H9 (cell line): ENCODE data around the gene MRPS23. TPM values are rescaled to one million over a fixed set of nuclear protein-coding genes. Genes with fewer than 3 reads are reported as not detected.

Experiments used
- DNase-seq: peaks from one replicate; pipeline ENCODE4 v3.0.0-alpha.2; 2017
- H2AFZ ChIP-seq: one replicate; pipeline ENCODE4 v1.6.1; 2013; ENCODE audit warnings: mild to moderate bottlenecking, low read length, control low read depth, moderate library complexity
- H2AK5ac ChIP-seq: 2 replicates; pipeline ENCODE4 v1.6.1; 2013; ENCODE audit warnings: low read length, control low read depth, mixed read lengths; ENCODE audit not compliant: insufficient read length
- H2BK120ac ChIP-seq: one replicate; pipeline ENCODE4 v1.6.1; 2013; ENCODE audit warnings: low read depth, mild to moderate bottlenecking, low read length, control low read depth, inconsistent platforms; ENCODE audit not compliant: poor library complexity, severe bottlenecking
- H2BK12ac ChIP-seq: 2 replicates; pipeline ENCODE4 v1.6.1; 2013; ENCODE audit warnings: low read length, control low read depth, mixed read lengths, low read depth; ENCODE audit not compliant: insufficient read length
- H2BK15ac ChIP-seq: 2 replicates; pipeline ENCODE4 v1.6.1; 2013; ENCODE audit warnings: low read depth, low read length, control low read depth
- H2BK20ac ChIP-seq: one replicate; pipeline ENCODE4 v1.6.1; 2013; ENCODE audit warnings: low read depth, mild to moderate bottlenecking, low read length, control low read depth, inconsistent platforms; ENCODE audit not compliant: poor library complexity, severe bottlenecking
- H2BK5ac ChIP-seq: 2 replicates; pipeline ENCODE4 v1.6.1; 2013; ENCODE audit warnings: low read length, control low read depth, mixed read lengths; ENCODE audit not compliant: insufficient read length
- H3K14ac ChIP-seq: 2 replicates; pipeline ENCODE4 v1.6.1; 2013; ENCODE audit warnings: low read length, control low read depth; ENCODE audit not compliant: insufficient read depth
- H3K18ac ChIP-seq: 2 replicates; pipeline ENCODE4 v1.6.1; 2013; ENCODE audit warnings: low read depth, mild to moderate bottlenecking, mixed read lengths, low read length, control low read depth; ENCODE audit not compliant: insufficient read length
- H3K23ac ChIP-seq: 2 replicates; pipeline ENCODE4 v1.6.1; 2013; ENCODE audit warnings: low read length, control low read depth, mixed read lengths, low read depth; ENCODE audit not compliant: insufficient read length
- H3K23me2 ChIP-seq: 2 replicates; pipeline ENCODE4 v1.6.1; 2013; ENCODE audit warnings: low read depth, mild to moderate bottlenecking, mixed read lengths, low read length, control low read depth; ENCODE audit not compliant: insufficient read length, poor library complexity, severe bottlenecking
- H3K27ac ChIP-seq: 2 replicates; pipeline ENCODE4 v1.5.1; 2013; ENCODE audit warnings: low read length, control low read depth, mixed read lengths, low read depth; ENCODE audit not compliant: insufficient read length
- H3K27me3 ChIP-seq: 2 replicates; pipeline ENCODE4 v1.6.1; 2013; ENCODE audit warnings: low read length, control low read depth, inconsistent platforms; ENCODE audit not compliant: insufficient read depth
- H3K4ac ChIP-seq: 2 replicates; pipeline ENCODE4 v1.6.1; 2013; ENCODE audit warnings: low read depth, mild to moderate bottlenecking, control low read depth, inconsistent platforms, low read length, moderate library complexity
- H3K4me1 ChIP-seq: 2 replicates; pipeline ENCODE4 v1.6.1; 2013; ENCODE audit warnings: low read length, control low read depth, inconsistent platforms; ENCODE audit not compliant: insufficient read depth
- H3K4me2 ChIP-seq: 2 replicates; pipeline ENCODE4 v1.6.1; 2013; ENCODE audit warnings: low read length, control low read depth, mixed read lengths; ENCODE audit not compliant: insufficient read length, insufficient read depth
- H3K56ac ChIP-seq: 2 replicates; pipeline ENCODE4 v1.6.1; 2013; ENCODE audit warnings: low read depth, mild to moderate bottlenecking, mixed read lengths, low read length, control low read depth; ENCODE audit not compliant: insufficient read length
- H3K79me1 ChIP-seq: 2 replicates; pipeline ENCODE4 v1.6.1; 2013; ENCODE audit warnings: low read depth, mild to moderate bottlenecking, moderate library complexity, low read length, control low read depth, inconsistent platforms; ENCODE audit not compliant: insufficient read depth, poor library complexity, severe bottlenecking
- H3K79me2 ChIP-seq: 2 replicates; pipeline ENCODE4 v1.6.1; 2013; ENCODE audit warnings: low read length, control low read depth, inconsistent platforms; ENCODE audit not compliant: insufficient read depth
- H3K9ac ChIP-seq: 2 replicates; pipeline ENCODE4 v1.6.1; 2013; ENCODE audit warnings: low read length, control low read depth, mixed read lengths; ENCODE audit not compliant: insufficient read length; ENCODE audit errors: extremely low read depth
- H3K9me3 ChIP-seq: one replicate; pipeline ENCODE4 v1.6.1; 2013; ENCODE audit warnings: low read depth, low read length, inconsistent platforms; ENCODE audit not compliant: control insufficient read depth
- H3T11ph ChIP-seq: one replicate; pipeline ENCODE4 v1.6.1; 2013; ENCODE audit warnings: mild to moderate bottlenecking, low read length, control low read depth, inconsistent platforms
- H4K20me1 ChIP-seq: one replicate; pipeline ENCODE4 v1.6.1; 2013; ENCODE audit not compliant: control insufficient read depth, insufficient read length, insufficient read depth
- H4K5ac ChIP-seq: 2 replicates; pipeline ENCODE4 v1.6.1; 2013; ENCODE audit warnings: low read depth, mild to moderate bottlenecking, mixed read lengths, low read length, control low read depth; ENCODE audit not compliant: insufficient read length
- H4K8ac ChIP-seq: replicated peaks from 2 replicates; pipeline ENCODE4 v1.6.1; 2013; ENCODE audit warnings: low read length, control low read depth, mixed read lengths, low read depth; ENCODE audit not compliant: insufficient read length
- H4K91ac ChIP-seq: 2 replicates; pipeline ENCODE4 v1.6.1; 2013; ENCODE audit warnings: low read depth, mild to moderate bottlenecking, moderate library complexity, mixed read lengths, low read length, control low read depth; ENCODE audit not compliant: insufficient read length
- H3K27ac Mint-ChIP-seq, 3 experiments: 2 replicates in 2 of 3; 3 replicates in 1 of 3; pipeline ENCODE4 v1.8.0; 2020 to 2021; ENCODE audit warnings: mixed read lengths in 3 of 3, mild to moderate bottlenecking in 1 of 3, moderate library complexity in 1 of 3
- H3K27me3 Mint-ChIP-seq: 2 replicates; pipeline ENCODE4 v1.8.0; 2021; ENCODE audit warnings: low read depth, mild to moderate bottlenecking, moderate library complexity, mixed read lengths
- H3K36me3 Mint-ChIP-seq, 3 experiments: 2 replicates in 2 of 3; 3 replicates in 1 of 3; pipeline ENCODE4 v1.8.0; 2020 to 2021; ENCODE audit warnings: low read depth in 3 of 3, mixed read lengths in 3 of 3; ENCODE audit not compliant: insufficient read depth in 1 of 3
- H3K4me1 Mint-ChIP-seq, 2 experiments: 2 replicates each; pipeline ENCODE4 v1.8.0; 2020; ENCODE audit warnings: mixed read lengths in 2 of 2
- H3K4me3 Mint-ChIP-seq, 2 experiments: 2 replicates in 1 of 2; 3 replicates in 1 of 2; pipeline ENCODE4 v1.8.0; 2020 to 2021; ENCODE audit warnings: mild to moderate bottlenecking in 2 of 2, mixed read lengths in 2 of 2, moderate library complexity in 1 of 2
- H3K9me3 Mint-ChIP-seq, 2 experiments: 2 replicates in 1 of 2; 3 replicates in 1 of 2; pipeline ENCODE4 v1.8.0; 2020; ENCODE audit warnings: mild to moderate bottlenecking in 2 of 2, mixed read lengths in 2 of 2, moderate library complexity in 1 of 2
- CTCF ChIP-seq: fragments of 200-600 bp; sonication (generic); conservative IDR thresholded peaks from 3 replicates; pipeline ENCODE4 v1.8.0; 2021; ENCODE audit warnings: antibody characterized with exemption, mild to moderate bottlenecking
- WGBS: extraction: QIAGEN DNeasy Blood & Tissue Kit; methylation state at CpG from one replicate; pipeline ENCODE4 v1.1.7; 2013; ENCODE audit warnings: missing lambda C conversion rate, low lambda C conversion rate, mixed read lengths; ENCODE audit not compliant: insufficient read length; ENCODE audit errors: extremely low coverage; 5-methylcytosine and 5-hydroxymethylcytosine counted together
- total RNA-seq: library from RNA; stranded (reverse); gene quantifications from 2 replicates; pipeline ENCODE4 v1.2.1, GENCODE V29; 2021

The MRPS23 gene
- total RNA-seq, 1 experiment from 2014 or later = 62.0 TPM

- no peak overlapping the region for H2BK15ac ChIP-seq
- DNase-seq = no peak
- no peak overlapping the region for H2BK120ac ChIP-seq
- no peak overlapping the region for H3T11ph ChIP-seq
- TF ChIP-seq CTCF = no peak
- Mint-ChIP-seq H3K9me3 (no peaks in the 10 kb centered on the region; a peak in 1 of 5 replicates), H3K36me3 (peaks cover 10 to 17% (median 12%) of the 10 kb centered on the region in 3 experiments), H3K4me1 (peaks cover 32 to 34% of the 10 kb centered on the region in 2 experiments), H3K4me3 (no peak overlapping the region), H3K27ac (no peak overlapping the region), H3K27me3 (no peaks in the 10 kb centered on the region; the same call in 1 of the 2 replicates)
- H2BK5ac ChIP-seq = no peak overlapping the region
- no peaks in the 10 kb centered on the region for H3K4me1 ChIP-seq
- no peaks in the 10 kb centered on the region for H3K27me3 ChIP-seq
- peaks cover 6% of the 10 kb centered on the region for H3K23me2 ChIP-seq
- H3K27ac ChIP-seq = no peak overlapping the region
- no peak overlapping the region for H4K8ac ChIP-seq
- no CpG with 5 or more reads among the region's 6 CpGs for WGBS
- H3K18ac ChIP-seq = no peak overlapping the region
- H3K56ac ChIP-seq = no peak overlapping the region
- no peak overlapping the region for H4K91ac ChIP-seq
- no peak overlapping the region for H2BK20ac ChIP-seq
- no peak overlapping the region for H2BK12ac ChIP-seq
- no peaks in the 10 kb centered on the region; the same call in 1 of the 2 replicates for H3K79me2 ChIP-seq
- no peak overlapping the region for H2AK5ac ChIP-seq
- H2AFZ ChIP-seq = no peak overlapping the region
- no peak overlapping the region for H3K4ac ChIP-seq
- no peak overlapping the region for H3K9ac ChIP-seq
- H3K23ac ChIP-seq = no peak overlapping the region
- H3K9me3 ChIP-seq = no peaks in the 10 kb centered on the region
- no peak overlapping the region for H3K14ac ChIP-seq
- H4K20me1 ChIP-seq = no peaks in the 10 kb centered on the region
- no peaks in the 10 kb centered on the region for H3K79me1 ChIP-seq
- no peak overlapping the region for H3K4me2 ChIP-seq
- no peak overlapping the region for H4K5ac ChIP-seq
These were observed 3.1 kb upstream of the MRPS23 start for GRCh38 chr17:57852955-57853328.
